SK-N-SH (cell line): ENCODE data around the gene RUVBL1. TPM values are rescaled to one million over a fixed set of nuclear protein-coding genes. Genes with fewer than 3 reads are reported as not detected.

Experiments used
- CTCF ChIA-PET: fragments of 300-600, 350-600 bp; formaldehyde crosslinking; extraction: SDS; loops from one replicate; lab custom pipeline; 2021; lab: Yijun Ruan, JAX
- POLR2A ChIA-PET: fragments of 350-600 bp; sonication (Branson Sonifier 250); formaldehyde crosslinking; extraction: SDS; loops from one replicate; lab custom pipeline; 2020; ENCODE audit warnings: antibody characterized with exemption, inconsistent platforms; lab: Yijun Ruan, JAX
- DNase-seq: peaks from one replicate; pipeline ENCODE4 v3.0.0; 2012
- H2AFZ ChIP-seq: fragments of 200-600 bp; sonication (generic); 2 replicates; pipeline ENCODE4 v1.8.1; 2016; ENCODE audit warnings: antibody characterized with exemption, mild to moderate bottlenecking, low read depth
- H3F3A ChIP-seq: fragments of 200-600 bp; sonication (generic); replicated peaks from 2 replicates; pipeline ENCODE3; 2016; ENCODE audit warnings: antibody characterized with exemption, mild to moderate bottlenecking; ENCODE audit not compliant: insufficient read depth
- H3K27ac ChIP-seq, 2 experiments: fragments of 200-500 bp in 1 of 2; fragments of 200-600 bp in 1 of 2; sonication (Bioruptor generic) in 1 of 2; sonication (generic), shearing (Covaris generic) in 1 of 2; 2 replicates each; pipeline versions ENCODE4 v1.5.1 to v1.6.1; 2014 to 2016; ENCODE audit warnings: low read depth in 2 of 2, inconsistent platforms in 1 of 2, low read length in 1 of 2, mild to moderate bottlenecking in 1 of 2, mixed read lengths in 1 of 2
- H3K27me3 ChIP-seq: fragments of 200-600 bp; sonication (generic), shearing (Covaris generic); 2 replicates; pipeline ENCODE4 v1.6.1; 2016; ENCODE audit warnings: mixed run types; ENCODE audit not compliant: insufficient read depth
- H3K36me3 ChIP-seq, 2 experiments: fragments of 200-500 bp in 1 of 2; fragments of 200-600 bp in 1 of 2; sonication (Bioruptor generic) in 1 of 2; sonication (generic) in 1 of 2; replicated peaks in 1 of 2; 2 replicates each; pipeline versions ENCODE3 to v1.5.1; 2014 to 2016; ENCODE audit warnings: low read length in 1 of 2, mild to moderate bottlenecking in 1 of 2; ENCODE audit not compliant: insufficient read depth in 2 of 2, control insufficient read depth in 1 of 2
- H3K4me1 ChIP-seq, 2 experiments: fragments of 200-500 bp in 1 of 2; fragments of 200-600 bp in 1 of 2; sonication (Bioruptor generic) in 1 of 2; sonication (generic), shearing (Covaris generic) in 1 of 2; 2 replicates each; pipeline versions ENCODE4 v1.5.1 to v1.6.1; 2014 to 2016; ENCODE audit warnings: low read depth in 1 of 2, low read length in 1 of 2, mixed run types in 1 of 2; ENCODE audit not compliant: insufficient read depth in 2 of 2, control insufficient read depth in 1 of 2
- H3K4me2 ChIP-seq: fragments of 200-600 bp; sonication (generic), shearing (Covaris generic); 2 replicates; pipeline ENCODE4 v1.6.1; 2017; ENCODE audit warnings: mixed run types
- H3K4me3 ChIP-seq, 2 experiments: fragments of 200-500 bp in 1 of 2; fragments of 200-600 bp in 1 of 2; sonication (Bioruptor generic) in 1 of 2; sonication (generic), shearing (Covaris generic) in 1 of 2; 2 replicates each; pipeline versions ENCODE4 v1.5.1 to v1.8.1; 2014 to 2016; ENCODE audit warnings: low read depth in 2 of 2, inconsistent platforms in 1 of 2, low read length in 1 of 2, mild to moderate bottlenecking in 1 of 2, mixed read lengths in 1 of 2, moderate library complexity in 1 of 2
- H3K79me2 ChIP-seq: fragments of 200-600 bp; sonication (generic); 2 replicates; pipeline ENCODE4 v1.8.1; 2017; ENCODE audit warnings: mild to moderate bottlenecking; ENCODE audit not compliant: insufficient read depth
- H3K9ac ChIP-seq: fragments of 200-600 bp; sonication (generic); 2 replicates; pipeline ENCODE4 v1.6.1; 2017; ENCODE audit warnings: mixed run types
- H3K9me2 ChIP-seq: fragments of 200-600 bp; sonication (generic); 2 replicates; pipeline ENCODE4 v1.6.1; 2017; ENCODE audit warnings: mixed run types
- H3K9me3 ChIP-seq: fragments of 200-600 bp; sonication (generic); 2 replicates; pipeline ENCODE4 v1.6.1; 2017; ENCODE audit warnings: mixed run types, mild to moderate bottlenecking, moderate library complexity
- H4K20me1 ChIP-seq: fragments of 200-600 bp; sonication (generic); 2 replicates; pipeline ENCODE4 v1.6.1; 2017; ENCODE audit warnings: mild to moderate bottlenecking, mixed run types; ENCODE audit not compliant: insufficient read depth
- CTCF ChIP-seq: fragments of 200-600 bp; sonication (generic); IDR thresholded peaks from 2 replicates; pipeline ENCODE4 v1.6.1; 2017; ENCODE audit warnings: antibody characterized with exemption, mild to moderate bottlenecking, moderate library complexity
- ELF1 ChIP-seq: IDR thresholded peaks from 2 replicates; pipeline ENCODE4 v1.4.0; 2012
- FOSL2 ChIP-seq: IDR thresholded peaks from 2 replicates; pipeline ENCODE4 v1.4.0; 2012; ENCODE audit warnings: low read depth, mild to moderate bottlenecking, moderate library complexity, borderline replicate concordance
- FOXJ3 ChIP-seq: sonication (generic); formaldehyde crosslinking; IDR thresholded peaks from 2 replicates; pipeline ENCODE4 v1.5.1; 2020; ENCODE audit warnings: mild to moderate bottlenecking, missing genetic modification reagents
- FOXM1 ChIP-seq: IDR thresholded peaks from 2 replicates; pipeline ENCODE4 v1.4.0; 2012; ENCODE audit warnings: low read depth, mild to moderate bottlenecking
- IRF3 ChIP-seq: fragments of 150-350 bp; IDR thresholded peaks from 2 replicates; pipeline ENCODE4 v1.6.1; 2016; ENCODE audit warnings: mild to moderate bottlenecking, low read depth, low read length
- NFIC ChIP-seq: IDR thresholded peaks from 2 replicates; pipeline ENCODE4 v1.4.0; 2012; ENCODE audit warnings: borderline replicate concordance
- PBX3 ChIP-seq: IDR thresholded peaks from 2 replicates; pipeline ENCODE4; 2012
- POLR2AphosphoS5 ChIP-seq: IDR thresholded peaks from 2 replicates; pipeline ENCODE4 v1.6.1; 2012; ENCODE audit warnings: low read depth, low read length
- RCOR1 ChIP-seq: fragments of 150-350 bp; IDR thresholded peaks from 2 replicates; pipeline ENCODE4 v1.6.1; 2017; ENCODE audit warnings: antibody characterized with exemption, low read length
- RXRA ChIP-seq: IDR thresholded peaks from 2 replicates; pipeline ENCODE4 v1.4.0; 2012; ENCODE audit warnings: low read depth, mild to moderate bottlenecking, borderline replicate concordance
- TAF1 ChIP-seq: IDR thresholded peaks from 2 replicates; pipeline ENCODE4 v1.6.1; 2012; ENCODE audit warnings: low read depth, mild to moderate bottlenecking, low read length, moderate library complexity, borderline replicate concordance
- TCF12 ChIP-seq: IDR thresholded peaks from 2 replicates; pipeline ENCODE4 v1.4.0; 2012
- WGBS: methylation state at CpG from one replicate; pipeline ENCODE4 v1.1.6; 2017; ENCODE audit warnings: low lambda C conversion rate; 5-methylcytosine and 5-hydroxymethylcytosine counted together
- polyA plus RNA-seq, 3 experiments: library from polyadenylated mRNA; depleted of rRNA; stranded (reverse); fragments of >200 nt; gene quantifications; 2 replicates each; pipeline ENCODE4 v1.2.3, GENCODE V29; 2012
- TF ChIP-seq, protein P1 (sequence below): fragments of 150-350 bp; IDR thresholded peaks from 2 replicates; pipeline ENCODE4 v1.6.1; 2017; ENCODE audit warnings: antibody characterized with exemption, low read length, low read depth, borderline replicate concordance

Gene RUVBL1
- polyA plus RNA-seq, 1 of the 3 experiments (the other 2 are of a cell fraction): 140 TPM

- Histone ChIP-seq H3K79me2 (peaks cover 6% of the 10 kb centered on the region; the same call in 1 of the 2 replicates), H3K36me3 (peaks cover 4 to 66% of the 10 kb centered on the region in 2 experiments), H2AFZ (no peak overlapping the region), H3K4me2 (peak overlapping the region; percentile 39), H3K4me1 (peaks cover 0 to 18% of the 10 kb centered on the region in 2 experiments; a peak in 3 of 4 replicates), H3K9me3 (no peaks in the 10 kb centered on the region), H3K27ac (peak overlapping the region in 1 of 2 experiments; percentile 85; a peak in 2 of 4 replicates), H3K9me2 (no peaks in the 10 kb centered on the region), H3K4me3 (no peak overlapping the region), H4K20me1 (peaks cover 18% of the 10 kb centered on the region), H3F3A (peaks cover 13% of the 10 kb centered on the region), H3K9ac (no peak overlapping the region), H3K27me3 (no peaks in the 10 kb centered on the region)
- 92% methylated on average over 8 of the region's 9 CpGs for WGBS
- no peak for DNase-seq
- POLR2A ChIA-PET: no interaction called here
- CTCF ChIA-PET: interaction anchor here (2.8 to 3.8 kb wide), 2 partner anchors 12 to 16 kb away, joined by 9 to 17 read pairs; no protein-coding TSS in a partner anchor
- TF ChIP-seq POLR2AphosphoS5 (no peak), RCOR1 (no peak), NFIC (no peak), TAF1 (no peak), FOXM1 (no peak), RXRA (no peak), FOXJ3 (no peak), ELF1 (no peak), CTCF (no peak), FOSL2 (no peak), IRF3 (no peak), PBX3 (no peak), TCF12 (no peak)
- TF ChIP-seq, protein P1, sequence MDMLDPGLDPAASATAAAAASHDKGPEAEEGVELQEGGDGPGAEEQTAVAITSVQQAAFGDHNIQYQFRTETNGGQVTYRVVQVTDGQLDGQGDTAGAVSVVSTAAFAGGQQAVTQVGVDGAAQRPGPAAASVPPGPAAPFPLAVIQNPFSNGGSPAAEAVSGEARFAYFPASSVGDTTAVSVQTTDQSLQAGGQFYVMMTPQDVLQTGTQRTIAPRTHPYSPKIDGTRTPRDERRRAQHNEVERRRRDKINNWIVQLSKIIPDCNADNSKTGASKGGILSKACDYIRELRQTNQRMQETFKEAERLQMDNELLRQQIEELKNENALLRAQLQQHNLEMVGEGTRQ: no peak
Measured at GRCh38 chr3:128079823-128080222, 43.8 kb downstream of the RUVBL1 start.
